OCI-LY1 (cell line): ENCODE measurements around the gene RNPC3.

Experiments used
- H2AFZ ChIP-seq: fragments of 200-600 bp; sonication (generic), shearing (Covaris generic); 2 replicates; pipeline ENCODE4 v1.6.0; 2014; ENCODE audit warnings: antibody characterized with exemption, mild to moderate bottlenecking, low read length
- H3F3A ChIP-seq: fragments of 200-600 bp; sonication (generic), shearing (Covaris generic); 2 replicates; pipeline ENCODE4 v1.6.0; 2014; ENCODE audit warnings: mild to moderate bottlenecking, antibody characterized with exemption, low read length, moderate library complexity; ENCODE audit not compliant: insufficient read depth
- H3K27ac ChIP-seq: fragments of 200-600 bp; sonication (generic); 2 replicates; pipeline ENCODE4 v1.5.1; 2014; ENCODE audit warnings: low read length, mixed run types, mild to moderate bottlenecking, low read depth; ENCODE audit not compliant: poor library complexity, severe bottlenecking
- H3K27me3 ChIP-seq: fragments of 200-600 bp; sonication (generic); 2 replicates; pipeline ENCODE4 v1.6.0; 2014; ENCODE audit warnings: antibody characterized with exemption, mild to moderate bottlenecking, low read length, moderate library complexity; ENCODE audit not compliant: insufficient read depth
- H3K36me3 ChIP-seq: fragments of 200-600 bp; sonication (generic); 2 replicates; pipeline ENCODE4 v1.6.1; 2014; ENCODE audit warnings: mild to moderate bottlenecking, antibody characterized with exemption, low read length, moderate library complexity, mixed read lengths; ENCODE audit not compliant: insufficient read depth
- H3K4me1 ChIP-seq: fragments of 200-600 bp; sonication (generic); 2 replicates; pipeline ENCODE4 v1.5.1; 2014; ENCODE audit warnings: mild to moderate bottlenecking, low read length, moderate library complexity; ENCODE audit not compliant: insufficient read depth, severe bottlenecking
- H3K4me2 ChIP-seq: fragments of 200-600 bp; sonication (generic), shearing (Covaris generic); 2 replicates; pipeline ENCODE4 v1.6.1; 2014; ENCODE audit warnings: low read length
- H3K4me3 ChIP-seq: fragments of 200-600 bp; sonication (generic); 2 replicates; pipeline ENCODE4 v1.5.1; 2014; ENCODE audit warnings: low read length, low read depth, mild to moderate bottlenecking, mixed read lengths; ENCODE audit not compliant: poor library complexity, severe bottlenecking
- H3K79me2 ChIP-seq: fragments of 200-600 bp; shearing (Covaris generic); 2 replicates; pipeline ENCODE4 v1.6.1; 2016; ENCODE audit warnings: mixed run types, low read length, mixed read lengths; ENCODE audit not compliant: insufficient read depth
- H3K9ac ChIP-seq: fragments of 200-600 bp; sonication (generic), shearing (Covaris generic); 2 replicates; pipeline ENCODE4 v1.6.1; 2014; ENCODE audit warnings: mild to moderate bottlenecking, low read length, mixed read lengths
- H3K9me2 ChIP-seq: fragments of 200-600 bp; sonication (generic), shearing (Covaris generic); 2 replicates; pipeline ENCODE4 v1.6.1; 2014; ENCODE audit warnings: low read depth, mild to moderate bottlenecking, low read length, mixed read lengths
- H3K9me3 ChIP-seq: fragments of 200-600 bp; shearing (Covaris generic); 2 replicates; pipeline ENCODE4 v1.6.1; 2014; ENCODE audit warnings: low read length, mixed read lengths
- H4K20me1 ChIP-seq: fragments of 200-600 bp; sonication (generic), shearing (Covaris generic); 2 replicates; pipeline ENCODE4 v1.6.0; 2016; ENCODE audit warnings: mild to moderate bottlenecking, low read length; ENCODE audit not compliant: insufficient read depth
- EZH2 ChIP-seq: fragments of 200-600 bp; sonication (generic), shearing (Covaris generic); IDR thresholded peaks from 2 replicates; pipeline ENCODE4 v1.8.0; 2017; ENCODE audit warnings: borderline replicate concordance, mixed run types, mild to moderate bottlenecking, antibody characterized with exemption, low read length, moderate library complexity, mixed read lengths
- TF ChIP-seq, protein P1 (sequence below): fragments of 200-600 bp; sonication (generic), shearing (Covaris generic); IDR thresholded peaks from 2 replicates; pipeline ENCODE4 v1.5.1; 2017; ENCODE audit warnings: mild to moderate bottlenecking, antibody characterized with exemption, low read length, moderate library complexity, mixed read lengths

RNPC3 gene

DNA sequence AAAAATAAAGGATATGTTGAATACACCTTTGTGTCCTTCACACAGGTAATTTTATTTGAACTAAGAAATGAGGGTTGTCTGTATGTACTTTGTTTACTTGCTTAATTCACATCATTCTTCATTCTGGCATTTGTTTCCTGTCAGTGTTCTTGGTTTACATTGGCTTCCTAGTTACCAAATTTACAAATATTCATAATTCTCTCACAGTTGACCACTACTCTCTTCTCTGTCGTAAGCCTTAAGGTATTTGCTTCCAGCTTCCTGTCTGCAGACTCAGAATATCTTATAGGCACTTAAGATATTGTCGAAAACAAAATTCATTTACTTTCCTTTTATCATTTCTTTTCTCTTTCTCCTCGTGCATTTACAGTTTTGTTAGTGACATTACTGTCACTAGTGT, 15.9 kb downstream of the RNPC3 start:
- Histone ChIP-seq H4K20me1 (no peaks in the 10 kb centered on the region), H3K27ac (no peak overlapping the region), H3K9me3 (no peaks in the 10 kb centered on the region), H3K9ac (no peak overlapping the region), H3K4me3 (no peak overlapping the region), H3K4me1 (no peaks in the 10 kb centered on the region), H3K9me2 (no peaks in the 10 kb centered on the region), H2AFZ (no peak overlapping the region), H3F3A (no peaks in the 10 kb centered on the region), H3K4me2 (no peak overlapping the region), H3K79me2 (no peaks in the 10 kb centered on the region), H3K27me3 (no peaks in the 10 kb centered on the region), H3K36me3 (peaks cover 82% of the 10 kb centered on the region)
- TF ChIP-seq EZH2 = no peak
- TF ChIP-seq, protein P1, sequence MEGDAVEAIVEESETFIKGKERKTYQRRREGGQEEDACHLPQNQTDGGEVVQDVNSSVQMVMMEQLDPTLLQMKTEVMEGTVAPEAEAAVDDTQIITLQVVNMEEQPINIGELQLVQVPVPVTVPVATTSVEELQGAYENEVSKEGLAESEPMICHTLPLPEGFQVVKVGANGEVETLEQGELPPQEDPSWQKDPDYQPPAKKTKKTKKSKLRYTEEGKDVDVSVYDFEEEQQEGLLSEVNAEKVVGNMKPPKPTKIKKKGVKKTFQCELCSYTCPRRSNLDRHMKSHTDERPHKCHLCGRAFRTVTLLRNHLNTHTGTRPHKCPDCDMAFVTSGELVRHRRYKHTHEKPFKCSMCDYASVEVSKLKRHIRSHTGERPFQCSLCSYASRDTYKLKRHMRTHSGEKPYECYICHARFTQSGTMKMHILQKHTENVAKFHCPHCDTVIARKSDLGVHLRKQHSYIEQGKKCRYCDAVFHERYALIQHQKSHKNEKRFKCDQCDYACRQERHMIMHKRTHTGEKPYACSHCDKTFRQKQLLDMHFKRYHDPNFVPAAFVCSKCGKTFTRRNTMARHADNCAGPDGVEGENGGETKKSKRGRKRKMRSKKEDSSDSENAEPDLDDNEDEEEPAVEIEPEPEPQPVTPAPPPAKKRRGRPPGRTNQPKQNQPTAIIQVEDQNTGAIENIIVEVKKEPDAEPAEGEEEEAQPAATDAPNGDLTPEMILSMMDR = no peak

DNA sequence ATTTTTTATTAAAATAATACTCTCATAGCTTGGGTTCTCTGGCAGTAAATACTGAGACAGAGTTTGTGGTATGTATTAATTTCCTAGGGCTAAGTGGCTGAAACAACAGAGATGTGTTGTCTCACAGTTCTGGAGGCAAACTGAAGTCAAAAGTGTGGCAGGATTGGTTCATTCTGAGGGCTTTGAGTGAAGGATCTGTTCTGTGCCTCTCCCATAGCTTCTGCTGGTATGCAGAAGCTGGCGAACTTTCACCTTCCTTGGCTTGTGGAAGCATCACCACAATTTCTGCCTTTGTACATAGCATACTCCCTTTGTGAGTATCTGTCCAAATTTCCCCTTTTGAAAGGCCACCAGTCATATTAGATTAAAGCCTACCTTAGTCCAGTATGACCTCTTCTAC, 21.0 kb downstream of the RNPC3 start:
- no peaks in the 10 kb centered on the region for H4K20me1 ChIP-seq
- peaks cover 83% of the 10 kb centered on the region for H3K36me3 ChIP-seq
- no peak overlapping the region for H3K4me2 ChIP-seq
- H3F3A ChIP-seq = no peaks in the 10 kb centered on the region
- TF ChIP-seq EZH2 = no peak
- TF ChIP-seq, protein P1 = no peak
- H3K9me3 ChIP-seq = no peaks in the 10 kb centered on the region
- no peaks in the 10 kb centered on the region for H3K4me1 ChIP-seq
- H3K79me2 ChIP-seq = no peaks in the 10 kb centered on the region
- H2AFZ ChIP-seq = no peak overlapping the region
- H3K27me3 ChIP-seq = no peaks in the 10 kb centered on the region
- H3K27ac ChIP-seq = no peak overlapping the region
- H3K4me3 ChIP-seq = no peak overlapping the region
- H3K9ac ChIP-seq = no peak overlapping the region
- no peaks in the 10 kb centered on the region for H3K9me2 ChIP-seq

DNA sequence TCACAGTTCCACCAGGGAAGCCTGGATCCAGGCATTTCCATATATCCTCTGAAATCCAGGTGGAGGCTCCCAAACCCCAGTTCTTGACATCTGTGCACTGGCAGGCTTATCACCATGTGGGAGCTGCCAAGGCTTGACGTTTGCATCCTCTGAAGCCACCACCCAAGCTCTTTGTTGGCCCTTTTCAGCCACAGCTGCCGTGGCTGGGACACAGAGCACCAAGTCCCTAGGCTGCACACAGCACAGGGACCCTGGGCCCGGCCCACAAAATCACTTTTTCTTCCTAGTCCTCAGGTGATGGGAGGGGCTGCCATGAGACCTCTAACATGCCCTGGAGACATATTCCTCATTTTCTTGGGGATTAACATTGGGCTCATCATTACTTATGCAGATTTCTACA, 22.3 kb downstream of the RNPC3 start:
- H3K4me3 ChIP-seq = no peak overlapping the region
- H3K9me2 ChIP-seq = no peaks in the 10 kb centered on the region
- H3K79me2 ChIP-seq = no peaks in the 10 kb centered on the region
- no peaks in the 10 kb centered on the region for H3K4me1 ChIP-seq
- H3K27ac ChIP-seq = no peak overlapping the region
- no peaks in the 10 kb centered on the region for H4K20me1 ChIP-seq
- peaks cover 79% of the 10 kb centered on the region for H3K36me3 ChIP-seq
- H3K9me3 ChIP-seq = no peaks in the 10 kb centered on the region
- H3K4me2 ChIP-seq = no peak overlapping the region
- no peak overlapping the region for H3K9ac ChIP-seq
- H3F3A ChIP-seq = no peaks in the 10 kb centered on the region
- TF ChIP-seq, protein P1 = no peak
- no peak for TF ChIP-seq EZH2
- no peaks in the 10 kb centered on the region for H3K27me3 ChIP-seq
- no peak overlapping the region for H2AFZ ChIP-seq
